OCI-LY7 (cell line): ENCODE measurements around the gene F2RL3. TPM values are rescaled to one million over a fixed set of nuclear protein-coding genes. Genes with fewer than 3 reads are reported as not detected.
A peak's percentile ranks its signal among the peaks of the same experiment; 100 is the strongest.

Experiments
- BruUV-seq: library from RNA; stranded (reverse); fragments of 400-500 nt; replicated peaks from 2 replicates; lab custom pipeline; 2021; lab: Mats Ljungman, UMichigan
- CTCF ChIA-PET: fragments of 300-600 bp; sonication (Branson Sonifier 250); formaldehyde crosslinking; loops from one replicate; lab custom pipeline; 2022; ENCODE audit warnings: antibody characterized with exemption; ENCODE audit not compliant: unreplicated experiment; lab: Charles Lee
- POLR2A ChIA-PET: fragments of 300-600 bp; sonication (Branson Sonifier 250); formaldehyde crosslinking; loops from one replicate; lab custom pipeline; 2022; ENCODE audit warnings: antibody characterized with exemption; lab: Charles Lee
- DNase-seq: peaks from one replicate; pipeline ENCODE4 v3.0.0-alpha.2; 2015; ENCODE audit warnings: low spot score
- H2AFZ ChIP-seq: fragments of 200-600 bp; sonication (generic), shearing (Covaris generic); 2 replicates; pipeline ENCODE4 v1.6.1; 2014; ENCODE audit warnings: mild to moderate bottlenecking, antibody characterized with exemption, low read length, moderate library complexity
- H3K27ac ChIP-seq: fragments of 200-600 bp; sonication (generic); 2 replicates; pipeline ENCODE4 v1.5.1; 2014; ENCODE audit warnings: mixed run types, low read depth, mild to moderate bottlenecking, moderate library complexity, low read length, inconsistent platforms; ENCODE audit not compliant: poor library complexity, severe bottlenecking
- H3K36me3 ChIP-seq: fragments of 200-600 bp; sonication (generic); 2 replicates; pipeline ENCODE4 v1.6.1; 2014; ENCODE audit warnings: mild to moderate bottlenecking, antibody characterized with exemption, low read length, moderate library complexity, mixed read lengths; ENCODE audit not compliant: insufficient read depth
- H3K4me1 ChIP-seq: fragments of 200-600 bp; sonication (generic); 2 replicates; pipeline ENCODE4 v1.5.1; 2014; ENCODE audit warnings: mild to moderate bottlenecking, low read length; ENCODE audit not compliant: insufficient read depth, poor library complexity, severe bottlenecking
- H3K4me2 ChIP-seq: fragments of 200-600 bp; sonication (generic); 2 replicates; pipeline ENCODE4 v1.6.1; 2014; ENCODE audit warnings: mild to moderate bottlenecking, low read length
- H3K4me3 ChIP-seq: fragments of 200-600 bp; sonication (generic); 2 replicates; pipeline ENCODE4 v1.5.1; 2014; ENCODE audit warnings: mild to moderate bottlenecking, low read depth, low read length; ENCODE audit not compliant: poor library complexity, severe bottlenecking
- H3K79me2 ChIP-seq: fragments of 200-600 bp; sonication (generic); 2 replicates; pipeline ENCODE4 v1.6.1; 2016; ENCODE audit warnings: low read depth, mild to moderate bottlenecking, low read length, moderate library complexity, mixed read lengths; ENCODE audit not compliant: insufficient read depth
- H3K9me2 ChIP-seq: fragments of 200-600 bp; sonication (generic); 2 replicates; pipeline ENCODE4 v1.6.1; 2016; ENCODE audit warnings: mild to moderate bottlenecking, low read length, mixed read lengths; ENCODE audit not compliant: insufficient read depth
- H3K9me3 ChIP-seq: fragments of 200-600 bp; sonication (generic); 2 replicates; pipeline ENCODE4 v1.6.1; 2014; ENCODE audit warnings: mild to moderate bottlenecking, mixed run types, low read length, mixed read lengths
- H4K20me1 ChIP-seq: fragments of 200-600 bp; sonication (generic); 2 replicates; pipeline ENCODE4 v1.6.1; 2014; ENCODE audit warnings: mild to moderate bottlenecking, antibody characterized with exemption, low read length, moderate library complexity, mixed read lengths; ENCODE audit not compliant: insufficient read depth
- CTCF ChIP-seq: fragments of 200-600 bp; sonication (generic); conservative IDR thresholded peaks from 2 replicates; pipeline ENCODE4 v1.5.1; 2014; ENCODE audit warnings: mild to moderate bottlenecking, antibody characterized with exemption, low read length, moderate library complexity, mixed read lengths
- EZH2phosphoT487 ChIP-seq: fragments of 200-600 bp; sonication (generic); IDR thresholded peaks from 2 replicates; pipeline ENCODE4 v1.6.1; 2018; ENCODE audit warnings: low read depth, borderline replicate concordance, mild to moderate bottlenecking, mixed run types, antibody characterized with exemption, low read length, moderate library complexity, mixed read lengths
- intact Hi-C: fragments of 100-400 bp; cut with micrococcal nuclease; formaldehyde crosslinking; loops from one replicate; pipeline ENCODE4 v1.10.0; 2022; ENCODE audit not compliant: unreplicated experiment
- total RNA-seq, 2 experiments: library from RNA; depleted of rRNA in 1 of 2; stranded (reverse); fragments of >200 nt in 1 of 2; shearing (Covaris generic) in 1 of 2; gene quantifications; 2 replicates each; pipeline ENCODE4 v1.2.3, GENCODE V29; 2014 to 2022

The F2RL3 gene
- total RNA-seq, 2 experiments from 2014 or later = 0.10 TPM; not detected in 1

GRCh38 chr19:16891696-16892382, 3.0 kb downstream of the F2RL3 start:
- Histone ChIP-seq H3K4me1 (peaks cover 29% of the 10 kb centered on the region), H4K20me1 (no peaks in the 10 kb centered on the region), H3K36me3 (no peaks in the 10 kb centered on the region), H3K4me2 (no peak overlapping the region), H2AFZ (no peak overlapping the region), H3K9me2 (no peaks in the 10 kb centered on the region), H3K79me2 (no peaks in the 10 kb centered on the region), H3K9me3 (no peaks in the 10 kb centered on the region), H3K27ac (no peak overlapping the region), H3K4me3 (no peak overlapping the region)
- ChIA-PET CTCF (no interaction called here), POLR2A (interaction anchor here (0.7 kb wide), 1 partner anchor 448 kb away, joined by 3 read pairs; no protein-coding TSS in a partner anchor)
- TF ChIP-seq EZH2phosphoT487 = no peak
- no peak for TF ChIP-seq CTCF
- DNase-seq = no peak
- BruUV-seq = no TSS peak
- intact Hi-C loops = loop anchor here (10.0 kb wide), 1 partner anchor 353 kb away; the partner anchor contains the start of gene NR2F6

- Histone ChIP-seq H3K4me3 (no peak overlapping the region), H2AFZ (no peak overlapping the region), H3K36me3 (no peaks in the 10 kb centered on the region), H3K4me1 (peaks cover 29% of the 10 kb centered on the region), H3K27ac (no peak overlapping the region), H3K4me2 (no peak overlapping the region), H3K79me2 (no peaks in the 10 kb centered on the region), H4K20me1 (no peaks in the 10 kb centered on the region), H3K9me2 (no peaks in the 10 kb centered on the region), H3K9me3 (no peaks in the 10 kb centered on the region)
- DNase-seq = no peak
- BruUV-seq = no TSS peak
- POLR2A ChIA-PET = interaction anchor here (0.7 kb wide), 1 partner anchor 449 kb away, joined by 3 read pairs; no protein-coding TSS in a partner anchor
- TF ChIP-seq EZH2phosphoT487 = no peak
- intact Hi-C loops = loop anchor here (10.0 kb wide), 1 partner anchor 352 kb away; the partner anchor contains the start of gene NR2F6
- CTCF ChIA-PET = no interaction called here
Observed at GRCh38 chr19:16892436-16892835, 3.6 kb downstream of the F2RL3 start.

- ChIA-PET CTCF (no interaction called here), POLR2A (no interaction called here)
- no peak overlapping the region for H3K27ac ChIP-seq
Observed at GRCh38 chr19:16892868-16893685, 4.3 kb downstream of the F2RL3 start.

More at GRCh38 chr19:16892868-16893685, 4.3 kb downstream of the F2RL3 start:
- no TSS peak for BruUV-seq
- Histone ChIP-seq H2AFZ (peak overlapping the region; percentile 76; the same call in 1 of the 2 replicates), H3K36me3 (no peaks in the 10 kb centered on the region), H3K4me2 (peak overlapping the region; percentile 38; the same call in 1 of the 2 replicates), H3K4me1 (peaks cover 29% of the 10 kb centered on the region), H3K9me3 (no peaks in the 10 kb centered on the region), H3K4me3 (no peak overlapping the region), H3K79me2 (no peaks in the 10 kb centered on the region), H3K9me2 (no peaks in the 10 kb centered on the region), H4K20me1 (no peaks in the 10 kb centered on the region)
- DNase-seq = no peak
- intact Hi-C loops = loop anchor here (10.0 kb wide), 1 partner anchor 352 kb away; the partner anchor contains the start of gene NR2F6
- no peak for TF ChIP-seq EZH2phosphoT487
- no peak for TF ChIP-seq CTCF
